HG03457 (cell line): ENCODE results near the gene FAS.

Experiments used
- ATAC-seq: cut with Tn5 transposase; IDR thresholded peaks from one replicate; pipeline ENCODE4 v1.9.1; 2021; ENCODE audit warnings: moderate number of reproducible peaks; ENCODE audit not compliant: unreplicated experiment

The FAS gene

GRCh38 chr10:89030791-89031190 is 40.2 kb downstream of the FAS start:
- no peak for ATAC-seq

GRCh38 chr10:89032141-89032891 is 41.7 kb downstream of the FAS start:
- ATAC-seq, result no peak

- no peak for ATAC-seq
These were observed 44.9 kb downstream of the FAS start for GRCh38 chr10:89035461-89035860.

GRCh38 chr10:89037096-89037495 is 46.5 kb downstream of the FAS start:
- ATAC-seq, result no peak

GRCh38 chr10:89042562-89042961 is 52.0 kb downstream of the FAS start:
- no peak for ATAC-seq

- ATAC-seq, result no peak
These were observed 52.5 kb downstream of the FAS start for GRCh38 chr10:89043052-89043451.

- ATAC-seq, result no peak
These were observed 56.8 kb downstream of the FAS start for GRCh38 chr10:89047397-89047796.

- no peak for ATAC-seq
These were observed 61.0 kb downstream of the FAS start for GRCh38 chr10:89051593-89051992.

- no peak for ATAC-seq
These were observed 63.0 kb downstream of the FAS start for GRCh38 chr10:89053555-89053954.

GRCh38 chr10:89055159-89055558 is 64.6 kb downstream of the FAS start:
- ATAC-seq, result no peak

- ATAC-seq, result no peak
These were observed 72.3 kb downstream of the FAS start for GRCh38 chr10:89062861-89063260.

- no peak for ATAC-seq
These were observed 72.9 kb downstream of the FAS start for GRCh38 chr10:89063465-89063864.

GRCh38 chr10:89064748-89065147 is 74.2 kb downstream of the FAS start:
- ATAC-seq, result no peak
